ENCODE measurements around the gene SPAG5.
A peak's percentile ranks its signal among the peaks of the same experiment; 100 is the strongest.
"Not testable (repeated sequence)": the region's sequence is repeated elsewhere in the genome, so short reads cannot be mapped to it uniquely, and the experiment has no call there.

The SPAG5 gene

DNA sequence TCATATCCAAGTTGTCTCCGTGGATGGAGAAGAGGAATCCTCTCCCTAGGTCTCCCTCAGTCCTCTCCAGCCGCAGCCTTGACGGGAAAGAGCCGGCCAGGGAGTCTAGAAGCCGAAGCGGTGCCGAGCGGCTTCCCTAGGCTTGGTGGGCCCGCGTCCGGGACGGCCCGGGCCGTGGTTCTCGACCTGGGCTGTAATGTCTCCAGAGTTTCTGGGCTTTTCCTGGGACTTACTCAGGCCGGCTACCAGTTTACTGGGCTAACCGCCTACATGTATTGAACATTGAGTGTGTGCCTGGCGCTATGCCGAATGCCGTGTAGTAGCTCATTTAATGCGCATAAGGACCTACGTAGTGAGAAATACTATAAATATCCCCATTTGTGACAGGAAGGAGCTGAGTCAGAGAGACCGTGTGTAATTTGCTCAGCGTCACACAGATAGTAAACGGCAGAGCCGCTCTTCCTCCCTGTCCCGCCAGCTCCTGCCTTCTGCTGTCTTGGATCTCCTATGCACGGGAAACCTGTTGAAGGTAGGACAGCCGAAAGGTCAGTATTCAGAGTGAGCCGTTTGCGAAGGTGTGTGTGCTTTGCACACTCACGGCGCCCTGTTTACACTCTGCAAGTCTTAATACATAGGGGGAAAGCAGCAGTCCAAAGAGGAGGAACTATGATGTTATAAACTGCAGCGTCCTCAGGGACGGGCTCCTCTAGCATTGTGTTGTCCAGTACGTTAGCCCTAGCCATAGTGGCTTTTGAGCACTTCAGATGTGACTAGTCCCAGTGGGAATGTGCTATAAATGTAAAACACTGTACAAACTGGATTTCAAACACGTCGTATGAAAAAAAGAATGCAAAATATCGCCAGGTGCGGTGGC is 723 bp upstream of the SPAG5 start:
- peak; percentile 63 for DNase-seq

GRCh38 chr17:28598389-28598788 is 436 bp downstream of the SPAG5 start:
- DNase-seq: no peak

GRCh38 chr17:28597606-28598383 is 1.0 kb downstream of the SPAG5 start:
- no peak for DNase-seq

DNA sequence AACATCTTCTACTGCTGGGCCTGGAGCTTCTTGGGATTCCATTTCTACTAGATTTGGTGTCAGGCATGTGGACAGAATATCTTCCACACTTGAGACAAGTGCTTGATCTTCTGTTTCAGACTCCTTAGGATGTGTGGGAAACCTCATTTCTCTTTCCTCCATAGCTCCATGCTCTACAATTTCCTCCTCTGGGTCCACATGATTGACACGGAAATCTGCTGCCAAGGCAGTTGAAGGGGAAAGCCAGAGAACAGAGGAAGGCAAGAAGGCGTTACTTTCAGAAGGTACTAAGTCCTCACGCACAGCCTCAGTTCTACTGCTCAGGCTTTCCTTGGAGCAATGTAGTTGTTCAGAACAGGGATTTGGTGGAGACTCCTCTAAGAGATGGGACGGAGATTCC is 6.6 kb downstream of the SPAG5 start:
- DNase-seq: no peak

GRCh38 chr17:28585851-28586250 is 13.0 kb downstream of the SPAG5 start:
- DNase-seq: no peak

DNA sequence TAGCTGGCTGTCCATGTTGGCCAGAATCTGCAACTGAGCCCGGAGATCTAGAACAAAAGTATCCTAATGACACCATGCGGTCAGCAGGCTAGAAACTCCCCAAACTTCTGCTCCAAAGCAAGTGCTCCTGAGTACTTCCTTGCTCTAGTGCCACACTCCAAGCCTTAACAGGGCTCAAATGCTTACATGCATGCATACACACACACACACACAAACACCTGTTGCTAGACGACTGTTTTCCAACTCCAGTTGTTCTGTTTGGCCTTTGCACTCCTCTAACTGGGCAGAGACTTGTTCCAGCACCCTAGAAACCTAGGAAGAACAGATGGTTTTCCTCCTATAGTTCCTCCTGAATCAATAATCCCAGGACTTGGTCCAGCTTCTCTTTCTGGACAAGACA is 14.4 kb downstream of the SPAG5 start:
- no peak for DNase-seq

- DNase-seq: no peak
Observed at GRCh38 chr17:28582513-28582912, 16.3 kb downstream of the SPAG5 start.

GRCh38 chr17:28580959-28581358 is 17.9 kb downstream of the SPAG5 start:
- DNase-seq: no peak

- no peak for DNase-seq
Observed at GRCh38 chr17:28579526-28579925, 19.3 kb downstream of the SPAG5 start.

- no peak for DNase-seq
Observed at GRCh38 chr17:28578246-28579195, 20.3 kb downstream of the SPAG5 start.

GRCh38 chr17:28577466-28577824 is 21.4 kb downstream of the SPAG5 start:
- DNase-seq: no peak

GRCh38 chr17:28576758-28577465 is 21.9 kb downstream of the SPAG5 start, which contains the start of gene ALDOC:
Gene ALDOC, minus strand, starts transcription at chr17:28576895. Its CDS starts 1,363 bp downstream, at chr17:28575532.
- peak; percentile 98 for DNase-seq

- not testable (repeated sequence) for DNase-seq
Observed at GRCh38 chr17:28576016-28576415, 22.8 kb downstream of the SPAG5 start.

DNA sequence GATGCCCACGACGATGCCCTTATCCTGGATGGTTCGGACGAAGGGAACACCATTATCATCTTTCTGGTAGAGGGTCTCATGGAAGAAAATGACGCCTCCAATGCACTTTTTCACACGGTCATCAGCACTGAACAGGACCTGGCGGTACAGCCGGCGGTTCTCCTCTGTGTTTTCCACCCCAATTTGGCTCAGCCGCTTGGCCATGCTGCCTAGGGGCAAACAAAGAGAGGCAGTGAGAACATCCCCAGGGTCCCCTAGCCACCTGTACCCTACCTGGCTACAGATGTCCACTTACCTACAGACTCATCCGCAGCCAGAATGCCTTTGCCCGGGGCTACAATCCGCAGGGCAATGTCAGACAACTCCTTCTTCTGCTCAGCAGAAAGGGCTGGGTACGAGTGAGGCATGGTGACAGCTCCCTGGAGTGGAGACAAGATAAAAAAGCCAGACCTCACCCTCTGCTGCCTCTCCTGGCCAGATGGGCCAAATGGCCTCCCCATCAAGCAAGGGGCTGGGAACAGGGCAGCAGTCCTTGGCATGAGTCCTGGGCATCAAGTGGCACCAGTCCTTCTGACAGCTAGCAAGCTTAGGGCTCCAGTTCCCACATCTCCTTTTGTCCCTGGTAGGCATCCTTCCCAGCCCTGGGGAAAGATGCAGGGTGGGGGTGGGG is 23.6 kb downstream of the SPAG5 start:
- DNase-seq: no peak

DNA sequence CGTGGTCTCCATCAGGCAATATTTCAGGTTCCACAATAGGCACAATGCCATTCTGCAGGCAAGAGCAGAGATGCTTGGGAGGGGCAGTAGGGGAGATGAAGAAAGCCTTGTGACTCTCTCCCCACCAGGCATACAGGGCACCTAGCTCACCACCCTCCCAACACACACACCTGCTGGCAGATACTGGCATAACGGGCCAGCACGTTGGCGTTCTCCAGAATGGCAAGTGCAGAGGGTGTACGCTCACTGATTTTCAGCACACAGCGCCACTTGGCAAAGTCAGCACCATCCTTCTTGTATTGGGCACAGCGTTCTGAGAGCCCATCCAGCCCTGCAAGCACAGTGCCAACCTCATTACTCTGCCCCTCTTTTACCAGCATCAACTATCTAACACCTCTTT is 24.3 kb downstream of the SPAG5 start:
- peak; percentile 28 for DNase-seq

DNA sequence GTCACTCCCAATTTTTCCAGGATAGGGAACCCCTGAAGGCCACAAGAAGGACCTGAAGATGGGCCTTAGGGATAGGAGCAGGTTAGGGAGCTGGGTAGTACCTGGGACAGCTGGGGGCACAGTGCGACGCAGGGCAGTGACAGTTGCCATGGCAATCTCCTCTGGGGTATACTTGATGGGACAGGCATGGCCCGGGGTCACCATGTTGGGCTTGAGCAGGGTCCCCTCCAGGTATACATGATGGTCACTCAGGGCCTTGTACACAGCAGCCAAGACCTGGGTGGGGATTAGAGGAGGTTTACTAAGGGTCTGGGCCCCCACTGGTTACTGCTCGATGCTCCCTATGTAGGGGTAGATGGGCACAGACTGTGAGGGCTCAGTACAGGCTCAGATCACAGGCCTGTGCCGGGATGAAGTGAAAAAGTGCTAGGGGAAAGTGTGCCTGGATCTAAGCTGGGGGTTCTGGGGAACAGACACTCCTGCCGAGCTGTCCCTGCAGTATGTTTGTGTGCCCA is 24.8 kb downstream of the SPAG5 start:
- no peak for DNase-seq

DNA sequence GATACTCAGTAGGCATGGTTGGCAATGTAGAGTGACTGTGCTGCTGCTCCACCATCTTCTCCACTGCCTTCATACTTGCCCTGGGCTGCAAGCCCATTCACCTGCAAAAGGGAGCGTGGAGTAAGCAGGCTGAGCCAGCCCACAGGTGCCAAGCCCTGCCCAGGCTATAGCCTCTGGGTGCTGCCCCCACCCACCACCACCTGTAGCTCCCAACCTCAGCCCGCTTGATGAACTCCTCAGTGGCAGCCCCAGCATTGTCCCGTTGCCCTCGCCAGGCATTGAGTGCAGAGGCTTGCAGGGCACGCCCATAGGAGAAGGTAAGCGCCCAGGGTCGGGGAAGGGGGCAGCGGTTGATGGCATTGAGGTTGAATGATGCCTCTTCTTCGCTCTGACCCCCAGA is 25.3 kb downstream of the SPAG5 start:
- no peak for DNase-seq

DNA sequence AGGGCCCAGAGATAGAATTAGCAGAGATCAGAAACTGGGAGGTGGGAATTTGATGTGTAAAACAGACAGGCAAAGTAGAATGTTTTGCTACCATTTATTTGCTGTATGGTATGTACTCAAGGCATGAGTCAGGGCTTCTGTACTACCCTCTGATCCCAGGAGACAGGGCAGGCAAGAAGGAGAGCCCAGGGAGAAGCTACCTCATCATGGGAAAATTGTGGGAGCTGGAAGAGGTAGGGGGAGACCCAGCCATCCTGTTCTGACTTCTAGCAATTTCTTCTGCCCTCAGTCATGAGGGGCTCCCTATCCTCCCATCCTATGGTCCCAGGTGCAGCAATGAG is 25.8 kb downstream of the SPAG5 start:
- DNase-seq: no peak

GRCh38 chr17:28572259-28573039 is 26.4 kb downstream of the SPAG5 start:
- DNase-seq: no peak

DNA sequence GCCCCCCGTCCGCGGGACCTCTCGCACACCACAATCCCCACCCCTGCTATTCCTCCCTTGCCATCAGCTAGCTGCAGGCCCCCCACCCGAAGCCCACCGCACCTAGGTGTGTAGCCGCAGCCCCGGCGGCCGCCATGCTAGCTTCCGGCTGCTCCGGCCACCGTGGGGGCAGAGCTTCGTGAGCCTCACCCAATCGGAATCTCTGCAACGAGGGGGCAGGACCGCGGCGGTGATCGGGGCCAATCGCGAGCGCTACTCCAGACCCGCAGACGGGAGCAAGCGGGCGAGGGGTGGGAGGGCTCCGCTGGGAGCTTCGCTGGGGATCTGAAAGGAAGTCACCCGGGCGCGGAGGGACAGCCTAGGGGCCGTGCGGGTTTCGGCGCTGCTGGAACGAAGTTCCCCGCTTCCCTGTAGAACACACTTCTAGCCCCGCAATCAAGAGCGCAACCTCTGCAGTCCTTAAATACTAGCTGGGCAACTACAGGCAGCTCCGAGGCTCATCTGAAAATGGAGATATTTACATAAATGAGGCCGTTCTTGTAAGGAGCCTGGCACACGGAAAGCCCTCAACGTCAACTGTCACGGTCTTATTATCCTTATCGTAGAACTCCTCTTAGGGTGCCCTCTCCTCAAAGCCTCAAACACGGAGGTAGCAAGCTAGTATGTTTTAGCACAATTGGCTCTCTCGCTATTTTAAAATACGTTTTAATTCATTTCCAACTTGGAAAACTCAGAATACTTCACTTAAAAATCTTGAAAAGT is 27.3 kb downstream of the SPAG5 start, which contains the start of gene PIGS:
Gene PIGS (minus strand): TSS at position 164 of the 762 bp plus-strand sequence. CDS start 28 bp downstream, at position 136.
- DNase-seq: peak; percentile 89
